H1 (cell line): ENCODE measurements around the gene MMP11. TPM values are rescaled to one million over a fixed set of nuclear protein-coding genes. Genes with fewer than 3 reads are reported as not detected.

Experiments
- CTCF ChIA-PET: fragments of 300-600 bp; sonication (Branson Sonifier 250); formaldehyde crosslinking; loops from one replicate; lab custom pipeline; 2021; ENCODE audit not compliant: partially characterized antibody; lab: Charles Lee
- POLR2A ChIA-PET: fragments of 300-600 bp; sonication (Branson Sonifier 250); formaldehyde crosslinking; loops from one replicate; lab custom pipeline; 2021; ENCODE audit warnings: inconsistent platforms; ENCODE audit not compliant: partially characterized antibody; lab: Charles Lee
- DNase-seq, 2 experiments: peaks; one replicate each; pipeline versions ENCODE4 v3.0.0 to v3.0.0-alpha.2; 2010 to 2022; ENCODE audit warnings: low spot score in 2 of 2, low read depth in 1 of 2, mixed read lengths in 1 of 2
- FAIRE-seq: peaks from 2 replicates; lab custom pipeline; 2011; peaks lifted over from hg19 to GRCh38; lab: Jason Lieb, UNC
- H2AFZ ChIP-seq: 2 replicates; pipeline ENCODE4 v1.8.1; 2012; ENCODE audit warnings: low read length, inconsistent platforms
- H2AK5ac ChIP-seq: 2 replicates; pipeline ENCODE4 v1.6.1; 2013; ENCODE audit warnings: low read depth, low read length
- H2BK120ac ChIP-seq: replicated peaks from 2 replicates; pipeline ENCODE3; 2013; ENCODE audit warnings: low read depth, low read length, inconsistent platforms
- H2BK12ac ChIP-seq: 2 replicates; pipeline ENCODE4 v1.6.1; 2013; ENCODE audit warnings: low read depth, low read length
- H2BK15ac ChIP-seq: 2 replicates; pipeline ENCODE4 v1.6.1; 2013; ENCODE audit warnings: low read length
- H2BK20ac ChIP-seq: 2 replicates; pipeline ENCODE4 v1.6.1; 2013; ENCODE audit warnings: low read length
- H2BK5ac ChIP-seq: 2 replicates; pipeline ENCODE4 v1.6.1; 2013; ENCODE audit warnings: low read depth, low read length
- H3K14ac ChIP-seq: 2 replicates; pipeline ENCODE4 v1.6.1; 2013; ENCODE audit warnings: inconsistent platforms; ENCODE audit not compliant: insufficient read length
- H3K18ac ChIP-seq: 2 replicates; pipeline ENCODE4 v1.6.1; 2013; ENCODE audit warnings: low read length; ENCODE audit errors: extremely low read depth
- H3K23ac ChIP-seq: 2 replicates; pipeline ENCODE4 v1.6.1; 2013; ENCODE audit warnings: inconsistent platforms; ENCODE audit not compliant: insufficient read length
- H3K23me2 ChIP-seq: 2 replicates; pipeline ENCODE4 v1.6.1; 2013; ENCODE audit warnings: low read depth, low read length
- H3K27ac ChIP-seq: 2 replicates; pipeline ENCODE4 v1.6.1; 2011; ENCODE audit warnings: low read depth, low read length, inconsistent platforms
- H3K27me3 ChIP-seq, 4 experiments: replicated peaks in 1 of 4; 1 replicate in 1 of 4; 2 replicates in 3 of 4; pipeline versions ENCODE4 v1.6.1 to v1.8.1; 2011 to 2013; ENCODE audit warnings: low read length in 3 of 4, mild to moderate bottlenecking in 3 of 4, inconsistent platforms in 2 of 4, mixed read lengths in 2 of 4, moderate library complexity in 1 of 4; ENCODE audit not compliant: control insufficient read depth in 3 of 4, insufficient read depth in 3 of 4; ENCODE audit errors: extremely low read depth in 1 of 4
- H3K36me3 ChIP-seq, 4 experiments: 2 replicates each; pipeline versions ENCODE4 v1.6.1 to v1.8.1; 2011 to 2013; ENCODE audit warnings: mild to moderate bottlenecking in 4 of 4, low read length in 3 of 4, moderate library complexity in 2 of 4, control low read depth in 1 of 4, inconsistent platforms in 1 of 4; ENCODE audit not compliant: insufficient read depth in 4 of 4, control insufficient read depth in 2 of 4
- H3K4ac ChIP-seq: replicated peaks from 2 replicates; pipeline ENCODE3; 2013; ENCODE audit warnings: low read length, low read depth, mixed read lengths, inconsistent platforms; ENCODE audit not compliant: insufficient read length
- H3K4me1 ChIP-seq, 4 experiments: replicated peaks in 1 of 4; 1 replicate in 1 of 4; 2 replicates in 3 of 4; pipeline versions ENCODE4 v1.6.1 to v1.8.1; 2011 to 2013; ENCODE audit warnings: low read length in 3 of 4, inconsistent platforms in 2 of 4, mixed read lengths in 1 of 4; ENCODE audit not compliant: insufficient read depth in 4 of 4, control insufficient read depth in 3 of 4
- H3K4me2 ChIP-seq, 2 experiments: 2 replicates each; pipeline versions ENCODE4 v1.6.1 to v1.8.1; 2011 to 2013; ENCODE audit warnings: low read depth in 2 of 2, low read length in 2 of 2, control low read depth in 1 of 2, inconsistent platforms in 1 of 2, mild to moderate bottlenecking in 1 of 2; ENCODE audit not compliant: insufficient read depth in 1 of 2
- H3K4me3 ChIP-seq, 4 experiments: fragments of 200-600, 300-600 bp in 1 of 4; sonication (generic), shearing (Covaris generic), sonication (Bioruptor Twin) in 1 of 4; 2 replicates each; pipeline versions ENCODE4 v1.5.1 to v1.8.1; 2011 to 2016; ENCODE audit warnings: low read length in 4 of 4, low read depth in 3 of 4, control low read depth in 2 of 4, inconsistent platforms in 2 of 4, mild to moderate bottlenecking in 2 of 4, mixed read lengths in 1 of 4, moderate library complexity in 1 of 4; ENCODE audit not compliant: insufficient read depth in 2 of 4; ENCODE audit errors: extremely low read depth in 1 of 4
- H3K56ac ChIP-seq: replicated peaks from 2 replicates; pipeline ENCODE3; 2013; ENCODE audit warnings: low read depth, mild to moderate bottlenecking, mixed read lengths, low read length, inconsistent platforms; ENCODE audit not compliant: insufficient read length
- H3K79me1 ChIP-seq: 2 replicates; pipeline ENCODE4 v1.6.1; 2013; ENCODE audit warnings: low read depth, low read length, control low read depth
- H3K79me2 ChIP-seq, 2 experiments: 2 replicates each; pipeline versions ENCODE4 v1.6.1 to v1.8.1; 2012 to 2013; ENCODE audit warnings: low read length in 2 of 2, mild to moderate bottlenecking in 2 of 2, inconsistent platforms in 1 of 2; ENCODE audit not compliant: insufficient read depth in 2 of 2, control insufficient read depth in 1 of 2
- H3K9ac ChIP-seq, 4 experiments: replicated peaks in 1 of 4; 1 replicate in 1 of 4; 2 replicates in 3 of 4; pipeline versions ENCODE4 v1.6.1 to v1.8.1; 2011 to 2013; ENCODE audit warnings: low read depth in 3 of 4, low read length in 3 of 4, control low read depth in 2 of 4, mild to moderate bottlenecking in 2 of 4, moderate library complexity in 2 of 4, inconsistent platforms in 1 of 4; ENCODE audit errors: extremely low read depth in 1 of 4
- H3K9me3 ChIP-seq, 2 experiments: 2 replicates each; pipeline versions ENCODE4 v1.6.1 to v1.8.1; 2012 to 2013; ENCODE audit warnings: mild to moderate bottlenecking in 2 of 2, moderate library complexity in 2 of 2, control low read depth in 1 of 2, inconsistent platforms in 1 of 2, low read depth in 1 of 2, low read length in 1 of 2, mixed read lengths in 1 of 2; ENCODE audit not compliant: insufficient read depth in 2 of 2
- H4K20me1 ChIP-seq, 2 experiments: replicated peaks in 1 of 2; 2 replicates each; pipeline versions ENCODE3 to v1.8.1; 2011 to 2013; ENCODE audit warnings: inconsistent platforms in 2 of 2, low read length in 2 of 2, mild to moderate bottlenecking in 1 of 2; ENCODE audit not compliant: insufficient read depth in 2 of 2, control insufficient read depth in 1 of 2
- H4K5ac ChIP-seq: 2 replicates; pipeline ENCODE4 v1.6.1; 2013; ENCODE audit warnings: low read length, low read depth, mixed read lengths, inconsistent platforms; ENCODE audit not compliant: insufficient read length
- H4K8ac ChIP-seq: 2 replicates; pipeline ENCODE4 v1.8.0; 2013; ENCODE audit warnings: mild to moderate bottlenecking, moderate library complexity, low read length, inconsistent platforms; ENCODE audit not compliant: insufficient read depth; ENCODE audit errors: extremely low read depth
- H4K91ac ChIP-seq: replicated peaks from 2 replicates; pipeline ENCODE3; 2013; ENCODE audit warnings: low read length, mixed read lengths, inconsistent platforms; ENCODE audit not compliant: insufficient read length
- BCL11A ChIP-seq, 2 experiments: IDR thresholded peaks; one replicate each; pipeline ENCODE4 v1.6.1; 2011; ENCODE audit warnings: low read depth in 2 of 2, low read length in 2 of 2, mild to moderate bottlenecking in 2 of 2
- EP300 ChIP-seq, 2 experiments: IDR thresholded peaks; 1 replicate in 1 of 2; 2 replicates in 1 of 2; pipeline ENCODE4 v1.6.1; 2011 to 2012; ENCODE audit warnings: low read depth in 2 of 2, low read length in 2 of 2, mild to moderate bottlenecking in 2 of 2, borderline replicate concordance in 1 of 2, inconsistent platforms in 1 of 2, moderate library complexity in 1 of 2
- EZH2 ChIP-seq: fragments of 200-600 bp; sonication (generic); IDR thresholded peaks from 2 replicates; pipeline ENCODE4 v1.7.1; 2012; ENCODE audit warnings: low read depth, mild to moderate bottlenecking, moderate library complexity, low read length, inconsistent platforms; ENCODE audit not compliant: severe bottlenecking
- GABPA ChIP-seq: IDR thresholded peaks from 2 replicates; pipeline ENCODE4 v1.6.1; 2011; ENCODE audit warnings: mild to moderate bottlenecking, low read length, moderate library complexity, borderline replicate concordance; ENCODE audit not compliant: insufficient read depth
- GTF2F1 ChIP-seq: IDR thresholded peaks from 2 replicates; pipeline ENCODE4 v1.6.1; 2012; ENCODE audit warnings: low read depth, low read length, improper control_type of control experiment, borderline replicate concordance
- KDM5A ChIP-seq: fragments of 200-600 bp; IDR thresholded peaks from 2 replicates; pipeline ENCODE4 v1.7.1; 2012; ENCODE audit warnings: mild to moderate bottlenecking, low read length, inconsistent platforms, mixed read lengths
- RAD21 ChIP-seq, 2 experiments: IDR thresholded peaks in 1 of 2; conservative IDR thresholded peaks in 1 of 2; 2 replicates each; pipeline ENCODE4 v1.6.1; 2011; ENCODE audit warnings: low read depth in 2 of 2, low read length in 2 of 2, improper control_type of control experiment in 1 of 2, inconsistent platforms in 1 of 2, mild to moderate bottlenecking in 1 of 2, moderate library complexity in 1 of 2
- RBBP5 ChIP-seq: IDR thresholded peaks from 2 replicates; pipeline ENCODE4 v1.7.1; 2012; ENCODE audit warnings: low read depth, mild to moderate bottlenecking, inconsistent platforms, low read length, moderate library complexity, borderline replicate concordance
- SIRT6 ChIP-seq: IDR thresholded peaks from one replicate; pipeline ENCODE4 v1.7.1; 2012; ENCODE audit warnings: low read length, inconsistent platforms
- SP2 ChIP-seq: IDR thresholded peaks from 2 replicates; pipeline ENCODE4 v1.6.1; 2012; ENCODE audit warnings: mild to moderate bottlenecking, low read length, inconsistent platforms
- TAF7 ChIP-seq: optimal IDR thresholded peaks from 2 replicates; pipeline ENCODE3; 2011; ENCODE audit warnings: low read depth, mild to moderate bottlenecking, inconsistent platforms, low read length, moderate library complexity, borderline replicate concordance
- TCF12 ChIP-seq: IDR thresholded peaks from 2 replicates; pipeline ENCODE4 v1.6.1; 2011; ENCODE audit warnings: low read depth, mild to moderate bottlenecking, low read length
- ZNF274 ChIP-seq: IDR thresholded peaks from 2 replicates; pipeline ENCODE4 v1.7.0; 2012; ENCODE audit warnings: low read length, borderline replicate concordance; ENCODE audit errors: extremely low read depth
- WGBS, 2 experiments: shearing (Covaris generic) in 1 of 2; methylation state at CpG; one replicate each; pipeline versions ENCODE4 v1.1.6 to v1.1.7; 2013 to 2015; ENCODE audit warnings: low lambda C conversion rate in 2 of 2, mixed read lengths in 2 of 2, inconsistent platforms in 1 of 2, low coverage in 1 of 2, missing lambda C conversion rate in 1 of 2; ENCODE audit not compliant: insufficient replicate concordance in 2 of 2, insufficient coverage in 1 of 2, insufficient read length in 1 of 2; ENCODE audit errors: extremely low coverage in 1 of 2, missing lambda C conversion rate in 1 of 2; 5-methylcytosine and 5-hydroxymethylcytosine counted together
- polyA plus RNA-seq, 7 experiments: library from polyadenylated mRNA; depleted of rRNA in 3 of 7; stranded (reverse) in 5 of 7; unstranded in 2 of 7; fragments of >200 nt in 5 of 7; fragments of 200-250 nt in 2 of 7; gene quantifications; 1 replicate in 5 of 7; 2 replicates in 1 of 7; 4 replicates in 1 of 7; pipeline versions ENCODE4 v1.2.1 to v1.2.3, GENCODE V29; 2011 to 2013; ENCODE audit warnings: missing spikeins in 2 of 7, mixed read lengths in 2 of 7
- total RNA-seq: library from RNA; stranded (reverse); fragmentation: NEBNext Ultra II Directional; extraction: Animal tissue kit (Norgen Biotek cat#: 25700); gene quantifications from 2 replicates; pipeline ENCODE4 v1.2.1, GENCODE V29; 2021

Gene MMP11
- total and polyA plus RNA-seq, 2 of the 8 experiments (the other 6 are each of a cell fraction or from before 2014, with no cell fraction given) = 10.2 to 18.3 TPM

- H4K91ac ChIP-seq = no peak overlapping the region
- no peak overlapping the region for H3K56ac ChIP-seq
- no peaks in the 10 kb centered on the region for H3K9me3 ChIP-seq
- no peak overlapping the region for H3K27ac ChIP-seq
- H3K4me3 ChIP-seq = no peak overlapping the region
- WGBS, 2 experiments = 100% methylated on average over 2 of the region's 2 CpGs; no CpG with 5 or more reads in 1 of the 2 experiments
- H4K5ac ChIP-seq = no peak overlapping the region
- DNase-seq = no peak
- H3K79me1 ChIP-seq = no peaks in the 10 kb centered on the region
- H3K79me2 ChIP-seq = no peaks in the 10 kb centered on the region
- H3K27me3 ChIP-seq = no peaks in the 10 kb centered on the region
- no peak for FAIRE-seq
- H3K23ac ChIP-seq = no peak overlapping the region
- H2AK5ac ChIP-seq = no peak overlapping the region
- peaks cover 13% of the 10 kb centered on the region; the same call in 1 of the 2 replicates for H3K23me2 ChIP-seq
- peaks cover 0 to 6% (median 2%) of the 10 kb centered on the region in 4 experiments; a peak in 4 of 7 replicates for H3K4me1 ChIP-seq
- no peak overlapping the region for H3K18ac ChIP-seq
- H3K4me2 ChIP-seq = no peak overlapping the region
- no peak overlapping the region for H3K4ac ChIP-seq
- H4K8ac ChIP-seq = peak overlapping the region; percentile 15; the same call in 1 of the 2 replicates
- ChIA-PET POLR2A (interaction anchor here (2.3 to 5.3 kb wide), 2 partner anchors 9 to 13 kb away, joined by 5 to 22 read pairs; partner anchors contain the start of genes C22orf15 and CHCHD10), CTCF (interaction anchor here (0.9 to 2.2 kb wide), 5 partner anchors 14 to 36 kb away, joined by 4 to 7 read pairs (median 6); partner anchors contain the start of gene CHCHD10)
- H4K20me1 ChIP-seq = no peaks in the 10 kb centered on the region
- H3K14ac ChIP-seq = no peak overlapping the region
- H3K9ac ChIP-seq = no peak overlapping the region
- H2BK20ac ChIP-seq = no peak overlapping the region
- H2BK15ac ChIP-seq = 0 out of 2 replicates have a peak overlapping the region, but pooled peaks have one; percentile 12
- H2AFZ ChIP-seq = no peak overlapping the region
- no peak overlapping the region for H2BK5ac ChIP-seq
- no peak overlapping the region for H2BK120ac ChIP-seq
- no peaks in the 10 kb centered on the region for H3K36me3 ChIP-seq
- no peak overlapping the region for H2BK12ac ChIP-seq
- no peak for TF ChIP-seq SP2
- no peak for TF ChIP-seq EP300 (IDR thresholded peaks at IDR 0.05; ENCODE audit: borderline replicate concordance in 1 of 2, low read depth in 2 of 2, low read length in 2 of 2)
- no peak for TF ChIP-seq TCF12
- no peak for TF ChIP-seq ZNF274
- no peak for TF ChIP-seq EZH2
- no peak for TF ChIP-seq GTF2F1
- no peak for TF ChIP-seq KDM5A
- TF ChIP-seq RBBP5 = no peak
- TF ChIP-seq GABPA = no peak
- no peak for TF ChIP-seq BCL11A (IDR thresholded peaks at IDR 0.05; ENCODE audit: low read depth in 2 of 2, low read length in 2 of 2)
- TF ChIP-seq TAF7 = no peak
- no peak for TF ChIP-seq SIRT6
- no peak for TF ChIP-seq RAD21 (IDR thresholded peaks at IDR 0.05 in 1 of 2, conservative IDR thresholded peaks at IDR 0.05 in 1 of 2; ENCODE audit: low read depth in 2 of 2, low read length in 2 of 2)
These were observed 19.3 kb upstream of the MMP11 start for GRCh38 chr22:23753385-23753784.
